ENCODE measurements around the gene SLC6A19. TPM values are rescaled to one million over a fixed set of nuclear protein-coding genes. Genes with fewer than 3 reads are reported as not detected.

SLC6A19 gene
- total and polyA plus RNA-seq, 10 of the 15 experiments (the other 5 are each of a cell fraction or from before 2014, with no cell fraction given) = 0.01 to 0.03 TPM; not detected in 8

- in situ Hi-C loops (cut with MboI) = no loop called here
- Histone ChIP-seq H3K27me3 (replicated peaks in 1 of 2; ENCODE audit: control insufficient read depth in 2 of 2, insufficient read depth in 2 of 2, low read length in 1 of 2) (no peaks in the 10 kb centered on the region; a peak in 1 of 4 replicates), H4K20me1 (ENCODE audit: control insufficient read depth, insufficient read depth) (no peaks in the 10 kb centered on the region; the same call in 1 of the 2 replicates), H3K4me2 (ENCODE audit: control insufficient read depth, insufficient read depth) (no peak overlapping the region), H3K9ac (ENCODE audit: control insufficient read depth, insufficient read depth, low read length) (no peak overlapping the region), H3K4me1 (ENCODE audit: control insufficient read depth, insufficient read depth, low read length) (no peaks in the 10 kb centered on the region), H3K4me3 (no peak overlapping the region), H3K9me3 (replicated peaks; ENCODE audit: control insufficient read depth, insufficient read depth, low read length) (no peaks in the 10 kb centered on the region), H2AFZ (ENCODE audit: control insufficient read depth, low read depth, low read length) (no peak overlapping the region), H3K36me3 (ENCODE audit: control insufficient read depth in 2 of 2, insufficient read depth in 2 of 2, low read length in 1 of 2) (no peaks in the 10 kb centered on the region), H3K79me2 (ENCODE audit: control insufficient read depth, insufficient read depth, low read length) (no peaks in the 10 kb centered on the region), H3K27ac (ENCODE audit: control insufficient read depth, insufficient read depth) (no peak overlapping the region)
- TF ChIP-seq USF1 (IDR thresholded peaks at IDR 0.05; ENCODE audit: borderline replicate concordance, extremely low read length, insufficient read depth, low read depth, low read length) (no peak), KAT2A (conservative IDR thresholded peaks at IDR 0.05; ENCODE audit: control insufficient read depth, low read depth, low read length) (no peak), ZNF24 (IDR thresholded peaks at IDR 0.05) (no peak), ETV6 (conservative IDR thresholded peaks at IDR 0.05 in 1 of 2, IDR thresholded peaks at IDR 0.05 in 1 of 2; ENCODE audit: borderline replicate concordance in 1 of 2, low read depth in 1 of 2) (no peak), NR2C1 (IDR thresholded peaks at IDR 0.05) (no peak), MTA2 (IDR thresholded peaks at IDR 0.05; ENCODE audit: low read depth) (no peak)
- FAIRE-seq (no peak), DNase-seq (ENCODE audit: low read depth, low spot score) (no peak), ATAC-seq (no peak)
- ChIA-PET RAD21 (ENCODE audit: unreplicated experiment) (no interaction called here), CTCF (no interaction called here), SMC1A (ENCODE audit: uncharacterized antibody, unreplicated experiment) (no interaction called here), POLR2A (no interaction called here)
- 68% methylated on average over 10 of the region's 10 CpGs for WGBS (ENCODE audit: insufficient coverage, insufficient replicate concordance, low lambda C conversion rate, missing lambda C conversion rate)
- intact Hi-C loops (cut with micrococcal nuclease; ENCODE audit: unreplicated experiment) = no loop called here
- no TSS peak for BruUV-seq (replicated peaks)
Observed at GRCh38 chr5:1189269-1189668, 12.1 kb upstream of the SLC6A19 start.

GRCh38 chr5:1190278-1190677, 11.1 kb upstream of the SLC6A19 start:
- Histone ChIP-seq H2AFZ (ENCODE audit: control insufficient read depth, low read depth, low read length) (no peak overlapping the region), H4K20me1 (ENCODE audit: control insufficient read depth, insufficient read depth) (no peaks in the 10 kb centered on the region; the same call in 1 of the 2 replicates), H3K27me3 (replicated peaks in 1 of 2; ENCODE audit: control insufficient read depth in 2 of 2, insufficient read depth in 2 of 2, low read length in 1 of 2) (no peaks in the 10 kb centered on the region; a peak in 1 of 4 replicates), H3K27ac (ENCODE audit: control insufficient read depth, insufficient read depth) (no peak overlapping the region), H3K9ac (ENCODE audit: control insufficient read depth, insufficient read depth, low read length) (no peak overlapping the region), H3K9me3 (replicated peaks; ENCODE audit: control insufficient read depth, insufficient read depth, low read length) (no peaks in the 10 kb centered on the region), H3K79me2 (ENCODE audit: control insufficient read depth, insufficient read depth, low read length) (no peaks in the 10 kb centered on the region), H3K4me2 (ENCODE audit: control insufficient read depth, insufficient read depth) (no peak overlapping the region), H3K4me1 (ENCODE audit: control insufficient read depth, insufficient read depth, low read length) (no peaks in the 10 kb centered on the region), H3K36me3 (ENCODE audit: control insufficient read depth in 2 of 2, insufficient read depth in 2 of 2, low read length in 1 of 2) (no peaks in the 10 kb centered on the region), H3K4me3 (no peak overlapping the region)
- RAD21 ChIA-PET (ENCODE audit: unreplicated experiment) = no interaction called here
- 59% methylated on average over 12 of the region's 12 CpGs for WGBS (ENCODE audit: insufficient coverage, insufficient replicate concordance, low lambda C conversion rate, missing lambda C conversion rate)
- no peak for FAIRE-seq
- no peak for DNase-seq (ENCODE audit: low read depth, low spot score)
- SMC1A ChIA-PET (ENCODE audit: uncharacterized antibody, unreplicated experiment) = no interaction called here
- ATAC-seq = no peak
- BruUV-seq (replicated peaks) = no TSS peak
- CTCF ChIA-PET = no interaction called here
- TF ChIP-seq CBX3 (IDR thresholded peaks at IDR 0.05; ENCODE audit: borderline replicate concordance, low read depth) = no peak
- TF ChIP-seq ATF7 (IDR thresholded peaks at IDR 0.05; ENCODE audit: low read depth) = no peak
- TF ChIP-seq CBX5 (IDR thresholded peaks at IDR 0.05; ENCODE audit: low read depth) = no peak
- POLR2A ChIA-PET = no interaction called here
- in situ Hi-C loops (cut with MboI) = no loop called here
- intact Hi-C loops (cut with micrococcal nuclease; ENCODE audit: unreplicated experiment) = no loop called here

Data from GM12878 (cell line).